GM19035 (cell line): ENCODE results near the gene PPM1H.
"Not testable (repeated sequence)": the region's sequence is repeated elsewhere in the genome, so short reads cannot be mapped to it uniquely, and the experiment has no call there.

ENCODE experiments used
- ATAC-seq: cut with Tn5 transposase; IDR thresholded peaks from one replicate; pipeline ENCODE4 v1.9.1; 2021; ENCODE audit not compliant: unreplicated experiment

Gene PPM1H

GRCh38 chr12:62910549-62911169 lies 24.3 kb downstream of the PPM1H start:
- ATAC-seq = no peak

DNA sequence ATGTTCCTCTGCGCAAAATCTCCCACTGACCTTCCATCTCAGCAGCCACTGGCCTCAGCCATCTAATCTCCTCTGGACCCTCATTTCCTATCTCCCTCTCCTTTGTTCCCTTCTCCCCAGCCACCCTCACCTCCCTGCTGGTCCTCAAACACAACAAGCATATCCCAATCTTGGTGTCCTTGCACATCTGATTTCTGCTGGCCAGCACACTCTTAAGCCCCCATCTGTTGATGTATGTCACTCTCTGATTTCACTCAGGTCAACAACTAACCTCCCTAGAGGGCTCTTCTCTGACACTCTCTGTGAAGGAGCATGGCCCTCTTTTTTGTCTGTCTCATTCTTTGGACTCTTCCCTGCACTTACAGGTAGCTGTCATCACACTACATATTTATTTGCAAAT lies 25.6 kb downstream of the PPM1H start:
- no peak for ATAC-seq

GRCh38 chr12:62908674-62909073 lies 26.3 kb downstream of the PPM1H start:
- no peak for ATAC-seq

DNA sequence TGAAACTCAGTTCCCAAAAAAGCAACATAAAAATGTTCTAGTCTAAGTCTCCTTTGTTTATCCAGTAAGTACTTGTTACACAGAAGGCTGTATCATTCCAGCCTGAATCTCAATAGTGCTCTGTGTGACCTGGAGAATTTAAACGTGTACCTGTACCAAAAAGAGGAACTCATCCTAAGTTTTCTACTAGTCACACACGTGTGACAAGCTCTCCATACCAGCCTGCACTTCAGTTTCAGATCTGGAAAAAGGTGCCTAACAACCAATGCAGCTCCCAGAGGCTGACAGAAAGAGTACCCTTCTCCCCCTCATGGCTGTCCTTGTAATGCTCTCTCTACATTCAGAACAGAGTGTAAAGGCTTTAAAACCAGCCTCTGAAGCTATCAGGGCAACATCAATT lies 27.4 kb downstream of the PPM1H start:
- ATAC-seq = no peak

GRCh38 chr12:62907078-62907477 lies 27.9 kb downstream of the PPM1H start:
- no peak for ATAC-seq

DNA sequence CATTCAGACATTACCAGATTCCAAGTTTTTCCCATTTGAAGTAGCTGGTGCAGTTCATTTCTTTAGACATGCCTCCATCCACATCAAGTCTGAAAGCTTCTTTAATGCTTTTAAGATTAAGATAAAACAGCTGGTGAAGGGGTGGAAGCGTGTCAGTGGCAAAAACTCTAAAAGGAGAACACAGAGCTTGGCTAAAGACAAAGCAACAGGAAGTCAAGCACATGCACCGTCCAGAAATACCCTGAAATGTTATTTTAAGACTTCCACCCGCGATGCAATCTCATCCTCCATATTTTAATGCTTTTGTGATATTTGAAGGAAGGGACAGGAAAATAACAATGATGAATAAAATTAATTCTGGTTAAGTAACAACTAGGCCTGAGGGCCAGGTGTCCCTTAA lies 31.8 kb downstream of the PPM1H start:
- no peak for ATAC-seq

GRCh38 chr12:62900686-62901272 lies 34.2 kb downstream of the PPM1H start:
- no peak for ATAC-seq

GRCh38 chr12:62899568-62900390 lies 35.2 kb downstream of the PPM1H start:
- no peak for ATAC-seq

- no peak for ATAC-seq
Observed at GRCh38 chr12:62898526-62898925, 36.4 kb downstream of the PPM1H start.

DNA sequence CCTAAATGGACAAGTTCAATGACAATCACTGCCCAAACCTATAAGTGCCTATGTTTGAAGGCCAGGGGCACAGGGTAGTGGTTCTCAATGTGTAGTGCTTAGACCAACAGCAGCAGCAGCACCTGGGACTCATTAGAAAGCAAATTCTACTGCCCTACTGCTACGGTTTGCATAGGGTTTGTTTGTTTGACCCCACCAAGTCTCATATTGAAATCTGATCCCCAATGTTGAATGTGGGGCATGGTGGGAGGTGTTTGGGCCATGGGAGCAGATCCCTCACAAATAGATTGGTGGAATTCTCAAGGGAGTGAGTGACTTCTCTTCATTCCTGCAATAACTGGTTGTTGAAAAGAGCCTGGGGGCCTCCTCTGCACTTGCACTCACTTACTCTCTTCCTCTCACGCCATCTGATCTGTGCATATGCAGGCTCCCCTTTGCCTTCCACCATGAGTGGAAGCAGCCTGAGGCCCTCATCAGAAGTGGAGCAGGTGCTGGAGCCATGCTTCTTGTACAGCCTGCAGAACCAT lies 39.5 kb downstream of the PPM1H start:
- no peak for ATAC-seq

GRCh38 chr12:62893276-62893675 lies 41.7 kb downstream of the PPM1H start:
- ATAC-seq = no peak

DNA sequence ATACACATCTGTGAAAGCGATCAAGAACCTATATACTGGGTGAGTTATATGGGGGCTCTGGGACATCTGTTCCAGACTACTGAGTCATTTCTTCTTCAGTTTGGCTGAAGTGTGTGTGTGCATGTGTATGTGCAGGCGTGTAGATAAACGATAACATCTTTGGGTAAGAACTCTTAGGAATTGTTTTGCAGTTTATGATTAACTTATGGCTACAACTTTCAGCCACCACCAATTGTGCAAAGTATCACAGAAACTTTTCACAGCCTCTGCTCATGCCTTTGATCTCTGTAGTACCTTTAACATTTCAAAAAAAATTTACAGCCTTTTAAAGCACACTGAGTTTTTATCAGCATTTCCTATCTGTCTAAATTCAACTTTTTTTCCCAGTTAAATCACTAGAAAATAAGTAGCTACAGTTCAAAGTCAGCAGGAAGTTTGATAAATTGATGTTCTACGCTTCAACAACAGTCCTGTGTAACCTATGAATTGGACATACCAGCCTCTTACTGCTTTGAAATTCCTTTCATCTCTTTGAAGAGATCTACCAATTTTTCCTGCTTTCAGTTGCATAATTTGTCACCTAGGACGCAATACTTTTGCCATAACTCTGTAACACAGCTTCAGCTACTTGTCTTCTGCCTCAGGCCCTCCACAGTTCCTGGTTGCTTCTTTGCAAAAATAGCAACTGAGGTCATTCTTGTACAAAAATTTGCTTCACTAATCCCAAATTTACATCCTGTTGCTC lies 43.0 kb downstream of the PPM1H start:
- no peak for ATAC-seq

- no peak for ATAC-seq
Observed at GRCh38 chr12:62888454-62889110, 46.4 kb downstream of the PPM1H start.

GRCh38 chr12:62886796-62887195 lies 48.2 kb downstream of the PPM1H start:
- ATAC-seq = no peak

GRCh38 chr12:62885242-62885641 lies 49.7 kb downstream of the PPM1H start:
- ATAC-seq = no peak

- ATAC-seq = not testable (repeated sequence)
Observed at GRCh38 chr12:62884832-62885231, 50.1 kb downstream of the PPM1H start.

GRCh38 chr12:62882696-62883095 lies 52.3 kb downstream of the PPM1H start:
- no peak for ATAC-seq

DNA sequence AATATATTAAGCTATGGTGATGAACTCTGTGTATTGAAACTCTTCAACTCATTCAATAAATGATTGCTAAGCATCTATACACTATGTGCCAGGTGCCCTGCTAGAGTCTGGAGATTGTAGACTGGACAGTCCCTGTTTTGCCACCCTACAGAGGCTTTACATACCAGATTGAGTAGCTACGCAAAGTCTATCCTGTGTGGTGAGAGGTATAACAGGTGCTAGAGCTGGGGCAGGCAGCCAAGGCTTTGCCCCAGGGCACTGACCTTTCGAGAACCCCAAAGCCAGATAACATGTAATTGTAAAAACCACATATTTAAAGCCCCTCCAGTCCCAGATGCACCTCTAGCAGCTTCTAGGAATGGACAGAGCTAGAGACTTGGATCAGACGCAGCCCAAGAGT lies 52.8 kb downstream of the PPM1H start:
- no peak for ATAC-seq

DNA sequence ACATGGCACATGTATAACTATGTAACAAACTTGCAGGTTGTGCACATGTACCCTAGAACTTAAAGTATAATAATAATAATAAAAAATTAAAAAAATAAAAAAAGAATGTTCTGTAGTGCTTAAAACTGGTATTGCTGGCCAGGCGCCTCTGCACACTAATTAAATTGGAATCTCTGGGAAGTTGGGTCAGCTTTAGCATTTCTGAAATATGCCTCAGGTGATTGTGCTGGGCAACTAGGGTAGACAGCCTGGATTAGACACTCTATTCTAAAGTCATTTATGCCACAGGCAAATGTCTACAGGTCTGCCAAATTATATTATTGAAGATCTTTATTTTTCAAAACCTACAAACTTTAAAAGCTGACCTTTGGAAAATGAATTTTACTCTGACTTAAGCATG lies 55.3 kb downstream of the PPM1H start:
- no peak for ATAC-seq

- ATAC-seq = not testable (repeated sequence)
Observed at GRCh38 chr12:62879228-62879627, 55.7 kb downstream of the PPM1H start.

GRCh38 chr12:62878211-62878610 lies 56.7 kb downstream of the PPM1H start:
- ATAC-seq = no peak
